ENCODE results near the gene SHC2.

DNA sequence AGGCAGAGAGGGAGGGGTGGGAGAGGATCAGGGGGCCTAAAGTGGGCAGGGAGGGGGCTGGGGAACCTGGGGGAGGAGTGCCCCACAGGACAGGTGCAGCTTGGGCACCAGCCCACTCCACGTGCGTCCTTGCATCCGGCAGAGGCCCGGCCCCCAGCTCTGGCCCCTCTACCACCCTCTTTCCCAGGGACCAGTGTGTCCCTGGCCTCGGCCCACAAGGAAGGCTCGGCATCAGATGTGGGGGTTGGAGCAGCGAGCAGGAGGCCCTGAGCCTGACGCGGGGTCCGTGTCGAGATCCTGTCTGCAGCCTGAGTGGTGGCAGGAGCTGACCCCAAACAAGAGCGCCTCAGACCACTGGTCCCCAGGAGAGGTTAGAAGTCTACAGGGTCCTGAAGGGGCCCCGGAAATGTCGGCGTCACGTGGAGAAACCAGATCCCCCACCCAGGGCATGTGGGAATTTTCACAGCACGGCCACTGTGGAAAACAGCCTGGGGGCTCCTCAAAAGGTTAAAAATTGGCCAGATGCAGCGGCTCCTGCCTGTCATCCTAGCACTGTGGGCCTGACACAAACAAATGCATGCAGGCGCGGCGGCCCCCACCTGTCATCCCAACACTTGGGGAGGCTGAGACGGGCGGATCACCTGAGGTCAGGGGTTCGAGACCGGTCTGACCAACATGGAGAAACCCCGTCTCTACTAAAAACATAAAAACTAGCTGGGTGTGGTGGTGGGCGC, 21.5 kb downstream of the SHC2 start:
- TF ChIP-seq POLR2AphosphoS5 (IDR thresholded peaks at IDR 0.05) (no peak), POLR2A (IDR thresholded peaks at IDR 0.05) (no peak), EP300 (IDR thresholded peaks at IDR 0.05) (no peak)
- TF ChIP-seq, protein P1, sequence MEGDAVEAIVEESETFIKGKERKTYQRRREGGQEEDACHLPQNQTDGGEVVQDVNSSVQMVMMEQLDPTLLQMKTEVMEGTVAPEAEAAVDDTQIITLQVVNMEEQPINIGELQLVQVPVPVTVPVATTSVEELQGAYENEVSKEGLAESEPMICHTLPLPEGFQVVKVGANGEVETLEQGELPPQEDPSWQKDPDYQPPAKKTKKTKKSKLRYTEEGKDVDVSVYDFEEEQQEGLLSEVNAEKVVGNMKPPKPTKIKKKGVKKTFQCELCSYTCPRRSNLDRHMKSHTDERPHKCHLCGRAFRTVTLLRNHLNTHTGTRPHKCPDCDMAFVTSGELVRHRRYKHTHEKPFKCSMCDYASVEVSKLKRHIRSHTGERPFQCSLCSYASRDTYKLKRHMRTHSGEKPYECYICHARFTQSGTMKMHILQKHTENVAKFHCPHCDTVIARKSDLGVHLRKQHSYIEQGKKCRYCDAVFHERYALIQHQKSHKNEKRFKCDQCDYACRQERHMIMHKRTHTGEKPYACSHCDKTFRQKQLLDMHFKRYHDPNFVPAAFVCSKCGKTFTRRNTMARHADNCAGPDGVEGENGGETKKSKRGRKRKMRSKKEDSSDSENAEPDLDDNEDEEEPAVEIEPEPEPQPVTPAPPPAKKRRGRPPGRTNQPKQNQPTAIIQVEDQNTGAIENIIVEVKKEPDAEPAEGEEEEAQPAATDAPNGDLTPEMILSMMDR (IDR thresholded peaks at IDR 0.05): no peak

All from stomach (tissue), 4 donors.